Measurements from ENCODE around the gene MARVELD1. TPM values are rescaled to one million over a fixed set of nuclear protein-coding genes. Genes with fewer than 3 reads are reported as not detected.
A peak's percentile ranks its signal among the peaks of the same experiment; 100 is the strongest.

MARVELD1 gene
- total RNA-seq, 2 experiments from 2014 or later: 2.6 to 3.3 TPM

DNA sequence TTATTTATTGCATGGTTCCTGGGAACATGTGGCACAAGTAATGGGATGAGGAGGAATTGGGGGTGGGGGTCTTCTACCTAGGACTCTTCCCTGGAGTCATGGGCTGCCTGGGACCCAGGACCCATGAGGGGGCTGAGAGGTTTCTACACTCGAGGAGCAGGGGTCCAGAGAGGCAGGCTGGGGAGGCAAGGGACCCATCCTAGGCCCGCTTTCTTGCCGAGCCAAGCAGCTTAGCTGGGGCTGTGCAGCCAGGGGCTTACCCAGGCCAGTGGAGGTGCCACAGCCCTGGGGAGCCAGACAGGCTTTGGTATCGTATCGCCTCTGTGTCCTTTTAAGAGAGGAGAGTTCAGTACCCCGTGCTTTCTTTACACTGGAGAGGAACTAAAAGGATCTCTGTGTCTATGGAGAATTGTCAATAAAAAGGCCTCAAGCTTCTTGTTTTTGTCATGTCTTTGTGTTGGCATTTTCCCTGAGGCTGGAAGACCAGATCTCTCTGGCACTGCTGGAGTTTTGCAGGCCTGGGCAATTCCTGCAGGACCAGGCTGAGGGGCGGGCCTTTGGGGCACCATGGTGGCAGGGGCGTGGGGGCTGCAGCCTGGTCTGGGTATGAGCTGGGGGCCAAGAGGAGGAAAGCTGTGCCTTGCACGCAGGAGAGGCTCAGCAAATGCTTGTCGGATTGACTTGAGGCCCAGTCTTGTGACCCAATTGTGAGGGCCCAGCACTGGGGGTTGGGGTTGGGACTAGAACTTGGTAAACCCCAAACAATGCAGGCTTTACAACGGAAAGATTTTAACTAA lies 47.1 kb downstream of the MARVELD1 start:
- H3K9me3 Mint-ChIP-seq: no peaks in the 10 kb centered on the region
- no peak overlapping the region for H3K4me3 Mint-ChIP-seq
- no peak for ATAC-seq (ENCODE audit: low read depth)
- H3K27me3 Mint-ChIP-seq: no peaks in the 10 kb centered on the region
- H3K4me1 Mint-ChIP-seq: peaks cover 6% of the 10 kb centered on the region
- H3K27ac Mint-ChIP-seq: no peak overlapping the region
- POLR2A ChIA-PET: no interaction called here
- no peak for DNase-seq
- H3K36me3 Mint-ChIP-seq: peaks cover 12% of the 10 kb centered on the region

DNA sequence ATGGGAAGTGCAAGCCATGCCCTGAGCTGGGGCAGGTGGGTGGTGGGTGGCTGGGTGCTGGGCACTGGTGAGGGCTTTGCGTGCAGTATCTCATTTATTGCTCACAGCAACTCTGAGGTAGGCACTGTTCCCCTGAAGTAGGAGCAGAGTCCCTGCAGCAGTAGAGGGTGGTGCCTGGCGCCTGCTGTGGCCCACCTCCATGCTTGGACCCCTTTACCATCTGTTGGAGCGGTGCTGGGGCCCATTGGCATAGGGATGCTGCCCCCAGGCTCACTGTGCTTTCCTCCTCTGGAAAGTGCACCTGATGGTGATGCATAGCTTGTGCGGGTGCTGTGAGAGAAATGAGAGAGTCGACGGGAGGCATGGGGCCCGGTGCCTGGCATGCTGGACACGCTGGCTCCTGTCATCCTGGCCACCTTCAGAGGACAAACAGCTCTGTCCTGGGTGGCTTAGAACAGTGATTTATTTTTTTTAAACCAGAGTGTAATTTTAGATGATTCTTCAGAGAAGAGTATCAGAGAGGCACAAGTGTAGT lies 47.9 kb downstream of the MARVELD1 start:
- Mint-ChIP-seq H3K9me3 (no peaks in the 10 kb centered on the region), H3K36me3 (peaks cover 12% of the 10 kb centered on the region), H3K4me1 (peaks cover 6% of the 10 kb centered on the region), H3K4me3 (no peak overlapping the region), H3K27ac (no peak overlapping the region), H3K27me3 (no peaks in the 10 kb centered on the region)
- ATAC-seq (ENCODE audit: low read depth): no peak
- DNase-seq: no peak
- POLR2A ChIA-PET: no interaction called here

DNA sequence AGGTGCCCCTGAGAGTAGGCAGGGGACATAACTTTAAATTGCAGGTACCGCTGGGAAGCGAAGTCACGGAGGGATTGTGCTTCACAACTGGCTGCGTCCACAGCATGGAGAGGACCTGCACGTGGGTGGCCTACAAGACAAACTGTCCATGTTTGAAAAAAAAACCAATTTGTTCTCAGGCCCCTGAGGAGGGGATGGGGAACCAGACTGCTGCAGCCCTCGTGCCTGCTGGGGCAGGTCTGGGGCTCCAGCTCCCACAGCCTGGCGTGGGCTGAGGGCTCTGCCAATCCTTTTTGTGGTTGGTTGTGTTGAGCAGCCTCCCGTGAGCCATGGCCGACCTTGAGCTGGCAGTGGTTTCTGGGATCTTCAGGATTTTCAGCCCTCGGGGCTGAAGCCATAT lies 48.5 kb downstream of the MARVELD1 start:
- no peak overlapping the region for H3K27ac Mint-ChIP-seq

GRCh38 chr10:97762816-97763215 lies 49.3 kb downstream of the MARVELD1 start:
- Mint-ChIP-seq H3K4me1 (peaks cover 6% of the 10 kb centered on the region), H3K4me3 (no peak overlapping the region), H3K27me3 (no peaks in the 10 kb centered on the region), H3K27ac (no peak overlapping the region), H3K36me3 (peaks cover 12% of the 10 kb centered on the region), H3K9me3 (no peaks in the 10 kb centered on the region)
- POLR2A ChIA-PET: no interaction called here
- ATAC-seq (ENCODE audit: low read depth): no peak
- no peak for DNase-seq

More for the DNA sequence above, 48.5 kb downstream of the MARVELD1 start:
- DNase-seq (no peak), ATAC-seq (ENCODE audit: low read depth) (no peak)
- Mint-ChIP-seq H3K36me3 (peaks cover 12% of the 10 kb centered on the region), H3K4me3 (no peak overlapping the region), H3K4me1 (peaks cover 6% of the 10 kb centered on the region), H3K27me3 (no peaks in the 10 kb centered on the region), H3K9me3 (no peaks in the 10 kb centered on the region)
- POLR2A ChIA-PET: no interaction called here

GRCh38 chr10:97763411-97763810 lies 49.9 kb downstream of the MARVELD1 start:
- H3K9me3 Mint-ChIP-seq: no peaks in the 10 kb centered on the region
- no peak for ATAC-seq (ENCODE audit: low read depth)
- DNase-seq: no peak
- POLR2A ChIA-PET: no interaction called here
- peaks cover 6% of the 10 kb centered on the region for H3K4me1 Mint-ChIP-seq
- H3K36me3 Mint-ChIP-seq: peaks cover 11% of the 10 kb centered on the region
- no peak overlapping the region for H3K27ac Mint-ChIP-seq
- no peak overlapping the region for H3K4me3 Mint-ChIP-seq
- no peaks in the 10 kb centered on the region for H3K27me3 Mint-ChIP-seq

DNA sequence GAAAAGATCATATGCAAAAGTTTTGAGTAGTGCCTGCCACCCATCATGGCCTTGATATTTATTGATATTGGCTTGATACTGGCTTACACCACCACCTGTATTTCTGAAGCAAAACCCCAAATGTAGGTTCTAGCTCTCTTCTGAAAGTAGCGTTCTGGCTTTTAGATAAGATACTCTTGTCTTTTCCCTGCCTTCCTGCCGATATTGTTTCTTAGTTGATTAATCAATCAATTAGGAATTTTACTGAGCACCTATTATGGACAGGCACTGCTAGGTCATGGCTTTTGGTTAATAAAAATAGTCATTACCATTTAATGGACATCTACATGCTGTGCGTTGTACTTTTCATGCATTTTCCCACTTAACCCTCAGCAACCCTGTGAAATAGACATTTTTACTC lies 50.4 kb downstream of the MARVELD1 start:
- Mint-ChIP-seq H3K4me1 (peaks cover 6% of the 10 kb centered on the region), H3K9me3 (no peaks in the 10 kb centered on the region), H3K4me3 (no peak overlapping the region), H3K27me3 (no peaks in the 10 kb centered on the region), H3K36me3 (peaks cover 10% of the 10 kb centered on the region), H3K27ac (no peak overlapping the region)
- POLR2A ChIA-PET: no interaction called here
- ATAC-seq (ENCODE audit: low read depth) (no peak), DNase-seq (no peak)

DNA sequence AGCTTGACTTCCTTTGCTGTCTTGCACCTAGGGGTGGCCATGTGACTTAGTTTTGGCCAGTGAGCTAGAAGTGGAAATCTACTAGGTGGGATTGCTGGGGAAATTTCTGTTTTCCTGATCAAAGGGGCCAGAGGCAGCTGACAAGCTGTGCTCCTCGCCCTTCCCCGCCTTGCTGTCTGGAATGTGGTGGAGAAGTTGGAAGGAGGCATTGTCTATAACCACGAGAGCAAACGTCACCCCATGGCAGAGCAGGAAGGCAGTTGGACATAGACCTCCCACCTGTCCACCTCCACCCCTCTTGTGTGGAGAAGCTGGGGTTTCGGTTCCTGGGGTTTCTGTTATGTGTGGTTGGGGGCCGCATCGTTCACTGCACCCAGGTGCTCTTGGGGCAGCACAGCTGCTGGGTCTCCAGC lies 51.0 kb downstream of the MARVELD1 start:
- DNase-seq (no peak), ATAC-seq (ENCODE audit: low read depth) (no peak)
- POLR2A ChIA-PET: interaction anchor here (0.6 to 1.1 kb wide), 2 partner anchors 112 to 340 kb away, joined by 3 read pairs; no protein-coding TSS in a partner anchor
- H3K36me3 Mint-ChIP-seq: peaks cover 10% of the 10 kb centered on the region
- peak overlapping the region; percentile 53 for H3K27ac Mint-ChIP-seq
- H3K9me3 Mint-ChIP-seq: no peaks in the 10 kb centered on the region
- peaks cover 1% of the 10 kb centered on the region for H3K27me3 Mint-ChIP-seq
- H3K4me3 Mint-ChIP-seq: no peak overlapping the region
- H3K4me1 Mint-ChIP-seq: peaks cover 6% of the 10 kb centered on the region

- Mint-ChIP-seq H3K4me1 (peaks cover 7% of the 10 kb centered on the region), H3K27ac (no peak overlapping the region), H3K27me3 (peaks cover 6% of the 10 kb centered on the region), H3K9me3 (no peaks in the 10 kb centered on the region), H3K36me3 (peaks cover 10% of the 10 kb centered on the region), H3K4me3 (no peak overlapping the region)
- no peak for DNase-seq
- no peak for ATAC-seq (ENCODE audit: low read depth)
- POLR2A ChIA-PET: interaction anchor here (1.1 kb wide), 1 partner anchor 112 kb away, joined by 3 read pairs; no protein-coding TSS in a partner anchor
These were observed 51.7 kb downstream of the MARVELD1 start for GRCh38 chr10:97765201-97765600.

DNA sequence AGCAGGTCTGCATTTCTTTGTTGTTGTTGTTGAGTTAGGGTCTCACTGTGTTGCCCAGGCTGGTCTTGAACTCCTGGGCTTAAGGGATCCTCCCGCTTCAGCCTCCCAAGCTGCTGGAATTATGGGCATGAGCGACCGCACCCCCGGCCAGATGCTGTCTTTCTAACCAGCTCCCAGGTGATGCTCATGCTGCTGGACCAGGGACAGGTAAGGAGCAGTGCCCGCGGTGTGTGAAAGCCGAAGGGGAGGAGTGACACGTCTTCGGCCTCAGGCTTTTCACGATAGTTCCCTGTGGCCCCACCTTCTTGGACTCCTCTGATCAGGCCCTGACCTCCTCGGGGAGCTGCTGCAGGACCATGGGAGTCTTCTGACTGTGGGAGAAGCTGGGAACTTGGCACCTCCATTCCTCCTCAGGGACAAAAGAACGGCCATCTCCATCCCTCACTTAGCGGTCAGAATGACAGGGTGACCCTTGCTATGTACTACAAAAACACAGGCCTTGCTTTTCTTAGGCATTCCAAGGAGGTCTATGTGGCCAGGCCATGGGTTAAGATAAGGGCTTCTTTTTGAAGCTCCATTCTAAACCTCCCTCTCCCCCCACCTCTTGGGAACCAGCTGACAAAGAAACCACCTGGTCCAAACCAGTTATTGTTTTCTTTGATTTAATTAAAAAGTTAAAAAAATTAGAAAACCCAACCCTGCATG lies 52.7 kb downstream of the MARVELD1 start:
- Mint-ChIP-seq H3K27me3 (peaks cover 17% of the 10 kb centered on the region), H3K4me1 (peaks cover 9% of the 10 kb centered on the region), H3K9me3 (no peaks in the 10 kb centered on the region), H3K36me3 (peaks cover 8% of the 10 kb centered on the region), H3K27ac (no peak overlapping the region), H3K4me3 (no peak overlapping the region)
- DNase-seq (no peak), ATAC-seq (ENCODE audit: low read depth) (no peak)
- POLR2A ChIA-PET: interaction anchor here (0.5 kb wide), 1 partner anchor 821 kb away, joined by 3 read pairs; no protein-coding TSS in a partner anchor

DNA sequence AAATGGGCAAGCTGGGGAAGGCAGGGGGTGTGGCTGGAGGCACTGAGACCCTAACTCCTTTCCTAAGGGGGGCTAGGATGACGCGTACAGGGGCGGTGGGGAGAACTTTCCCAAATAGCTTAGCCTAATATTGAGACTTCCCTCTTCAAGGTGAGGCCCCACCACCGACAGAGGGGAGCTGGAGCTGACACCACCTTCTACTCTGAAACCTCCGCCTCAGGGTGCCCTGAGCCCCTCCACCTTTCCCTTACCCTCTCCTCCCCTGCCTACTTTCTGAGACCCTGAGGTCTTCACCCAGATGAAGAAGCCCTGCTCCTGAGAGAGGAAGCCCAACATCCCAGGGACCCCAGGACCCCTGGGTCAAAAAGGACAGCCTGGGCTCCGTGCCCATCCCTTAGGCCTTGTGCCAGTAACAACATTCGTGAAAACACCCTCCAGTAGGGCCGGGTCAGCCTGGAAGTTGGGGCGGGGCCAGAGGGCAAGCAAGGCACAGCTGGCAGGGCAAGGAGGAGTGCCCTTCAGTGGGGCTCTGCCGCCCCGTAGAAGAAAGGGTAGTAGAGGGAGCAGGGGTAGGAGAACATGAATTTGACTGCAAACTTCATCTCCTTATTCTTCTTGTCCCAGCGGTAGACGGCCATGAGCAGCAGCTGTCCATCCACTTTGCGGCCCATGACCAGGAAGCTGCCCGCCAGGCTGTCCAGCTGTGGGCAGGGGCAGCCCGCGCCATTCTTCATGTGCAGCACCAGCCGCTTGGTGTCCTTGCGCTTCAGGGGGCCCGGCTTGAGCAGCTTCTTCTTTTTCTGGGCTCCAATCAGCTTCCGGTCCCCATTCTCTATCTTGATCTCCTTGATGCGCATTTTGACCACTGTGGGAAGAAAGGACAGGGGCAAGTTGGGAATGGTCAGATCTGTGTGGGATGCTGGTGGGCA lies 53.7 kb downstream of the MARVELD1 start:
- H3K27ac Mint-ChIP-seq: no peak overlapping the region

More for the DNA sequence above, 53.7 kb downstream of the MARVELD1 start:
- H3K36me3 Mint-ChIP-seq: peaks cover 3% of the 10 kb centered on the region
- no peaks in the 10 kb centered on the region for H3K9me3 Mint-ChIP-seq
- H3K4me1 Mint-ChIP-seq: peaks cover 11% of the 10 kb centered on the region
- ATAC-seq (ENCODE audit: low read depth) (no peak), DNase-seq (no peak)
- no peak overlapping the region for H3K4me3 Mint-ChIP-seq
- H3K27me3 Mint-ChIP-seq: peaks cover 22% of the 10 kb centered on the region
- POLR2A ChIA-PET: no interaction called here

Data from activated naive CD8-positive, alpha-beta T cell treated with anti-CD3 and anti-CD28 coated beads, Interleukin-2, amount 10 ng/mL, durations not matched to agents 7 days and 5 days (primary cell).